ENCODE data around the gene TGFBI. TPM values are rescaled to one million over a fixed set of nuclear protein-coding genes. Genes with fewer than 3 reads are reported as not detected.

TGFBI gene
- total and polyA plus RNA-seq, 11 donors = 31.8 to 206 (median 50.0) TPM

- intact Hi-C loops (cut with DNase I) = no loop called here
- Histone ChIP-seq H3K4me1 (peaks cover 0 to 42% (median 15%) of the 10 kb centered on the region in 12 donors), H3K27ac (peak overlapping the region in 8 of 12 donors; percentile 45 to 64 (median 50)), H3K4me3 (no peak overlapping the region), H3K27me3 (no peaks in the 10 kb centered on the region), H3K36me3 (peaks cover 0 to 96% (median 52%) of the 10 kb centered on the region in 9 donors), H3K9me3 (no peaks in the 10 kb centered on the region)
- no peak for DNase-seq
- ATAC-seq = no peak
- TF ChIP-seq CTCF (IDR thresholded peaks at IDR 0.05) (no peak), POLR2A (IDR thresholded peaks at IDR 0.05) (no peak)
- WGBS, 4 donors = 95 to 100% (median 97%) methylated on average over 6 to 13 of the region's 13 CpGs
Measured at GRCh38 chr5:136052692-136053335, 24.0 kb downstream of the TGFBI start.

GRCh38 chr5:136053336-136054141, 24.8 kb downstream of the TGFBI start:
- TF ChIP-seq POLR2A (IDR thresholded peaks at IDR 0.05) = no peak
- Histone ChIP-seq H3K27me3 (no peaks in the 10 kb centered on the region), H3K27ac (peak overlapping the region in 11 of 12 donors; percentile 26 to 64 (median 49)), H3K4me3 (no peak overlapping the region), H3K4me1 (peaks cover 0 to 43% (median 18%) of the 10 kb centered on the region in 12 donors), H3K9me3 (no peaks in the 10 kb centered on the region), H3K36me3 (peaks cover 0 to 97% (median 50%) of the 10 kb centered on the region in 9 donors)
- intact Hi-C loops (cut with DNase I) = no loop called here
- ATAC-seq = peak in 2 of 4 donors; percentile 35 to 44
- 70 to 83% (median 74%) methylated on average over 6 of the region's 6 CpGs for WGBS, 4 donors
- DNase-seq = peak in 2 of 5 donors; percentile 55 to 62

GRCh38 chr5:136054142-136055019, 25.6 kb downstream of the TGFBI start:
- H3K36me3 ChIP-seq = peaks cover 0 to 97% (median 47%) of the 10 kb centered on the region in 9 donors
- WGBS, 4 donors = 66 to 78% (median 75%) methylated on average over 6 to 7 of the region's 7 CpGs
- intact Hi-C loops (cut with DNase I) = loop anchor here in 1 of 10 donors (5.0 kb wide), 1 partner anchor 87 kb away; no protein-coding TSS in a partner anchor
- H3K9me3 ChIP-seq = no peaks in the 10 kb centered on the region
- no peak for TF ChIP-seq POLR2A (IDR thresholded peaks at IDR 0.05)
- peaks cover 0 to 51% (median 20%) of the 10 kb centered on the region in 12 donors for H3K4me1 ChIP-seq
- DNase-seq (peak in 1 of 5 donors; percentile 30), ATAC-seq (peak in 2 of 4 donors; percentile 3 to 26)
- peak overlapping the region in 11 of 12 donors; percentile 3 to 64 (median 49) for H3K27ac ChIP-seq
- no peak overlapping the region for H3K4me3 ChIP-seq
- no peaks in the 10 kb centered on the region for H3K27me3 ChIP-seq

GRCh38 chr5:136055612-136056309, 27.0 kb downstream of the TGFBI start:
- TF ChIP-seq CTCF (IDR thresholded peaks at IDR 0.05) (no peak), POLR2A (IDR thresholded peaks at IDR 0.05) (no peak)
- H3K9me3 ChIP-seq = no peaks in the 10 kb centered on the region
- no peak overlapping the region for H3K27ac ChIP-seq
- WGBS, 4 donors = 87 to 93% (median 91%) methylated on average over 14 of the region's 14 CpGs
- ATAC-seq (no peak), DNase-seq (no peak)
- H3K4me3 ChIP-seq = no peak overlapping the region
- peaks cover 0 to 55% (median 20%) of the 10 kb centered on the region in 12 donors for H3K4me1 ChIP-seq
- peaks cover 0 to 97% (median 47%) of the 10 kb centered on the region in 9 donors for H3K36me3 ChIP-seq
- intact Hi-C loops (cut with DNase I) = loop anchor here in 1 of 10 donors (5.0 kb wide), 1 partner anchor 88 kb away; no protein-coding TSS in a partner anchor
- H3K27me3 ChIP-seq = no peaks in the 10 kb centered on the region
